Limb (tissue), 2 donors: ENCODE results near the gene A2M.

Source experiments
- DNase-seq, 2 donors: peaks; one replicate each; pipeline ENCODE4 v3.0.0-alpha.2; 2016; ENCODE audit errors: extremely low spot score in 2 of 2

A2M gene

DNA sequence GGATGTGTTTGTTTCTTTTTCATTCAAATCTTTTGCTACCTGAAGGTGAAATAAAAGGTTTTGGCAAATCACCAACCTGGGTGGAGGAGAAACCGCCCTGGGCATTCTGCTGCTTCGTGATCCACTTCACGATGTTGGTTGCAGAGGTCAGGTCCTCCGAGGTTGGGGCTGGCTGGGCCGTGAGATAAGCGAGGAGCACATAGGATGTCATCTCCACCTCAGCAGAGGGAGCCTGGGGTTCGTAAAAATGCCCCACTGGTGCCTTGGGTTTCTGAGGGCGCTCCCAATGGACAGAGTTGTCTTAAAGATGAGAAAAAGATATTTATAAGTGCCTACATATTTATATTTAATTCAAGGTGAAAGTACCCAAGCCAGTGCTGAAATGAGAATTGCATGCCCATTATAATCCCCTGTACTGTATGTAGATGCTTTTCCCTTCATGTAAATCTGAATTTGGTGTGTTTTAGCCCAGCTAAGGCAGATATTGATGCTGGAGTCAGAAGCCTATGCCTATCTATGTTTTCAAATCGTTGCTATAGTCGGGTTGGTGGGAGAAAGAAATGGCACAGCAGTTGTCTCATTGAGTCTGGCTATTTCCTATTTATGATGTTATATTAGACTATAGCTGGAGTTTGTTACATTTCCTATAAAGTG, 41.1 kb downstream of the A2M start:
- no peak for DNase-seq

DNA sequence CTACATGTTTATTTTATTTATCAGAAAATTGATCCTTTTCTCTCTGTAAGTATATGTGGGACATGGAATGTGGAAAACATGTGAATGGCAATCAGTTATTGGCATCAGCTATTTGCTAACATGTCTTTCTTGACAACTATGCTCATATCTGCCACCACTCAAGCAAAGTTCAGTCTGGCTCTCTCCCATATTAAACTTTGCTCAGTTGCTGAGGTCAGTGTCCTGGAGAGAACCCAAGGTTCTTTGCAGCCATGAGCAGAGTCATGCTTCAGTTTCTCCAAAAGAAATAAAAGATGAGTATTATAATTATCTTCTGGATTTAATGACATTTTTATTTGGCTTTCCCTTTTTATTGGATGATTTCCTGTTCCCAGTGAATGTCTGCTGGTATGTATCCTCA, 42.6 kb downstream of the A2M start:
- no peak for DNase-seq

DNA sequence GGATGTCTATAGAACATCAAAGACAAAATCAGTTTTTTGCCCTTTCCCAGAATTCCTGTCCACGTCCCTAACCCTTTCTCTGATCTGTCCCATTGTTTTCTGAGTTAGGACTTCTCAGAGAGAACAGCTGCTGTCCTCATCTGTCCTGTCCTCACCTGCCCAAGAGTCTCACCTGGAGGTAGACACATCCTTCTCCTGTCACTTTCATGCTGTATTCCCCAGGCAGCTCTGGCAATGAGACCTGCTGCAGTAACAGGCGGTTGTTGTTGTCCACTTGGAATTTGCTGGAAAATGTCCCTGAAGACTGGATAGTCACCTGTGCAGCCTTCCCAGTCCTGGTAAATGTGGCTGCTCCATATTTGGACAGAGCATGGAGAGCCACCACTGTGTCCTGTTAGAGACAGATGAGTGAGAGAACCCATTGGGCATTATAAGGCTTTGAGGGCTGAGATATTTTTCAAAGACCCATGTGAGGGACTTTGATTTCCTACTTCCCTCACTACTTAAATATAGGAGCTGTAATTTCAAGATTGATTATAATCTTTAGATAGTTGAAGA, 43.2 kb downstream of the A2M start:
- no peak for DNase-seq

DNA sequence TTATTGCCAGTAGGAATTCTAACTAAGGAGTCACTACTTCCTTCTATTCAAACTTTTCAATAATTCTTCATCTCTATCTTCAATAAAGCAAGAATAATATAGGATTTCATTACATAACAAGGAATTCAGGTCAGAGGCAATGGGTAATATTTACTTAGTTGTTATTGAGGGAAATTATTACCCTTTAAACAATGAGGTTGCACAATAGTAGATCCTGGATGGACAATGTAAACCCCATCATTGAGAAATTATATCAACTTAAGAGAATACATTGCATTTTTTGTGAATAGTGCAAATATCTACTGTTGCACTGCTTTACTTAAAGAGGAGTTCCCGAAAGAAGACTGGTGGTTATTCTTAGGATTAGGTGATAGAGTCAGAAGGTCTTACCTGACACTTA, 43.8 kb downstream of the A2M start:
- no peak for DNase-seq

DNA sequence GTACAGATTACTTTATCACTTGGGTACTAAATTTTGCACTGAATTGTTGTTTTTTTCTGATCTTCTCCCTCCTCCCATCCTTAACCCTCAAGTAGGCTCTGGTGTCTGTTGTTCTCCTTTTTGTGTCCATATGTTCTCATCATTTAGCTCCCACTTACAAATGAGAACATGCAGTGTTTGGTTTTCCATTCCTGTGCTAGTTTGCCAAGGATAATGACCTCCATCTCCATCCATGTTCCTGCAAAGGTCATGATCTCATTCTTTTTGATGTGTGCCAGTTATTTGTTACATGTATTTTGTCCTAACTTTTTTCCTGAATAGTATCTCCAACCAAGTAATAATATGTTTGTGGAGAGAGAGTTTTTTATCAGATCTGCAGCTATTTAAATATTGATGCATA, 44.2 kb downstream of the A2M start:
- DNase-seq, result no peak

DNA sequence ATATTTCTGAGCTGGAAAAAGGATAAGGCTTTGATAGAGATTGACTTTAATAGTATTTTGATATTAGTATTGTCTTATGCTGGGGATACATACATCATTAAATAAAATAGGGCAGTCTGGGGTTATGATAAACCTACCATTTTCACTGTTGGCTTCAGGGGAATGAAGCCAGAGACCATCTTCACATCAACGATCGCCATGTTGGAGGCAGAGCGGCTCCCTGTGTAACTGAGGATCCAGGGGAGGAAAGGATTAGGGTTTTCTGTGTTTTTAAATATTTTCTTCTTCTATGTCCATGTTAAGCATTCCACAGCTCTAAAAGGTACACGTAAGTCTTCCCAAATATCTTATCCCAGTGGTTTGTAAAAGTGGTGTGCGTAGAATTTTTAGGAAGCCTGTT, 45.4 kb downstream of the A2M start:
- DNase-seq, result no peak

DNA sequence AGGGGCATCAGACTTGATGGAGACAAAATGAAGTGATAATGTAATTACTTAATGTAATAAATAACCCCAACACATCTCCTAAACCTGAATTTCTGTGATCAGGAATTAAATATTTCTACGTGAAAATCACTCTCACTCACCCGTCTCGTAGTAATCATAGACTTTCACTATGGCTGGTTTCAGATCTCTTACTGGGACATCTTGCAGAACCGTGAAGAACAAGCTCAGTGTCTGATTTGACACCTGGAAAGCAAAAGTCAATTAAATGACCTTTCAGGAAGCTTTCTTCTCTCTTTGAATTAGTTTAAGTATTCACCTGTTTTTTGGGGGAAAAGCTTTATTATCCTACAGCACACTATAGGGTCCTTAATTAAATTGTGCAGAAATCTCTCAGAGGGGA, 47.1 kb downstream of the A2M start:
- DNase-seq, result no peak

DNA sequence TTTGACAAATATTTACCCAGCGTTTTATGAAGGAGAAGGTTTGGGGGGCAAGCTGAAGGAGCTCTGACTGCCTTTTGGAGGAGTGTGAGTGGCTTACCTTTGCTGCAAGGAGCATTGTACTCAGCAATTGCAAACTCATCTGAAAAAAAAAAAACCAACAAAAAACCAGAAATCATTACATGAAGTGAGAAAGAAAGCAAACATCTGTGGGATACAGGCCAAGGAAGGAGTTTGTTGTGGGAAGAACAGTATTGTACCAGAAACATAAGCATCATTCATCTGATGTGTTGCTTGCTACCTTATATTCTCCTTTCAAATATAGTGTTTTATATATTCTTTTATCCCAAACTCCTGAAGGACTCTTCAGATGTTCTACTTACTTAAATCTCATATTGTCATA, 47.6 kb downstream of the A2M start:
- DNase-seq, result no peak

DNA sequence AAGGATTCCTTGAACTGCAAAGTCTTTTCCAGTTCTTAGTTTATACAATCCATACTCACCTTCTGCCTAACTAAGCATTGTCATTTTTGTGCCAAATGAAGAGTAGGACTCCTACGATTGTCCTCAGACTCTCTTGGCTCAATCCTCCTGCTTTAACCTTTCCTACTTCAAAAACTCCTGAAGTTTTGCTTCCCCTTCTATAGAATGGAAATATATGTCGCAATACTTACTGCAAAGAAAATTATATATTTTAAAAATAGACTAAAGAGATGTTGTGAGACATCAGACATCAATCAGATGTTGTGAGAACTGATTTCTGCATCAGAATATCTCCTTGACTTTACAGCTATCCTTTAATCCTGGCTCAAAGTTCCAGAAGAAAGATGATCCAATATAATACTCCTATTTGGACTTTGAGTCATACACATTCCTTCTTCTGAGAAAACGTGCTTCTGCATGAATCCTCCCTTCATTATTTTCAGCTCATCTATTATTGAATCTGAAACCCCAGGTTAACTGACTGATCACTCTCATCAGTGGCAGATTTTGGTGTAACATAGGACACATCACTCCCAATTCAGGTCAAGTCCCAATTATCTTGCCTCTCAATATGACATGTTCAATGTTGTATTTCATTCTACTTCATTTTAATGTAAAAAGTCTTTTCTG, 48.8 kb downstream of the A2M start:
- DNase-seq, result no peak

DNA sequence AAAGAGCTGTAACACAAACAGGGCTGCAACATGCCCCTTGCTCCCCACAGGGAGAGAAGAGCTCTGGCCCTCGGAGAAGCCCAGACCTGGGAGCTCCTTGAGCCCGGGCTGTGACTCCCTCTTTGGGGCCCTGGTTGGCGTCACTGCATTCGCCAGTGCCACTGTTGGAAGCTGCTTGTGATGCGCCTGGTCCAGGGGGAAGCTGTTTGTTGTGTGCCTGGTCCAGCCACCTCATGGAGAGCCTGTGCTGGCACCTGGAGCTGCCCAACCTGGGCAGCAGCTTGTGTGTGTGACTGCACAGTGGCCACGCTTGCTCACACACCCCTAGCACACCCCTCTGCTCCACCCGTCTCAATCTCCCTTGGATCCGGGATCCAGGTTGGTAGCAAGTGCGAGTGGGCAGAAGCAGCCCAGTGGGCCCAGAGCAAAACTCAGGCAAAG, 49.5 kb downstream of the A2M start:
- DNase-seq, result no peak

DNA sequence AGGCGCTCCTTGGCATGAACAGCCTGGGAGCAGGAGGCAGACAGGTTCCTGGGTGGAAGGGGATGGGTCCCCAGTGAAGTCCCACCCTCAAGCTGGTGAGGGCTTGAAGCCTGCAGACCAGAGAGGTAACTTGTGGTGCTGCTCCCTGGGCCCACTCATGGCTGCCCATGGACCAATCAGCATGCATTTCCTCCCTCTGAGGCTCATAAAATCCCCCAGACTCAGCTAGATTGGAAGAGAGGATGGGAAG, 50.2 kb downstream of the A2M start:
- DNase-seq, result no peak

DNA sequence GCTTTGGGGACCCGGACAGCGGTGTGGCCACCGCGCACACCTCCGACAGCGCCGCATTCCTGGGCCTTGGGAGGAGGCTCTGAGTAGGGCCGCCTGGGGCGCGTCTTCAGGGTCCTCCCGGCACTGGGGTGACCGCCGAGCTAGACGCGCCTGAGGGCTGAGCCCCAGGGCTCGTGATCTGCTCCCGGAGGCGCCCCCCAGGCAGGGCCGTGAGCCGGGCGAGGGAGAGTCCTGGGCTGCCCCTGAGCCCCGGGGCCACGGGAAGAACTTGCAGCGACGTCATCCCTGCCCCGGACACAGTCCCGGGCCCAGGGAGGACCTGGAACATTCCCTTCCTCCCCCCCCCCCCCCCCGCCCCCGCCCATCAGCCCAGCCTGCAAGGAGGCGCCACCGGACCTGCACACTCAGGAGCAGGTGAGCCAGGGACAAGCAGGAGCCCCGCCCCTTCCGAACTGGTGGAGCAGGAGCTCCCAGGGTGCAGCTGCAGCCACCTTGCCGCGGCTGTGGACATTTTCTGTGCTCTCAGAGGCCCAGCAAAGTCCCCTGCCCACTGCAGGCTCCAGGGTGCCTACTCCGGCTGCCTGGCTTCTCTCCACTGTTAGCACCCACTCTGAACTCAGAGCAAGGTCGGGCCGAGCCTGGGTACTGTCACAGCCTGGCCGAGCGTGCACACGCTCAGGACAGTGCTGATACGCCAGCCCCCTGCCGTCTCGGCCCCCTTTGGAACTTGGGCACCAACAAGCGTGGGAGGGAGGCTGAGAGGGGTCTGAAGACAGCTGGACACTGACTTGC, 50.7 kb downstream of the A2M start:
- DNase-seq, result peak; percentile 45 to 81

DNA sequence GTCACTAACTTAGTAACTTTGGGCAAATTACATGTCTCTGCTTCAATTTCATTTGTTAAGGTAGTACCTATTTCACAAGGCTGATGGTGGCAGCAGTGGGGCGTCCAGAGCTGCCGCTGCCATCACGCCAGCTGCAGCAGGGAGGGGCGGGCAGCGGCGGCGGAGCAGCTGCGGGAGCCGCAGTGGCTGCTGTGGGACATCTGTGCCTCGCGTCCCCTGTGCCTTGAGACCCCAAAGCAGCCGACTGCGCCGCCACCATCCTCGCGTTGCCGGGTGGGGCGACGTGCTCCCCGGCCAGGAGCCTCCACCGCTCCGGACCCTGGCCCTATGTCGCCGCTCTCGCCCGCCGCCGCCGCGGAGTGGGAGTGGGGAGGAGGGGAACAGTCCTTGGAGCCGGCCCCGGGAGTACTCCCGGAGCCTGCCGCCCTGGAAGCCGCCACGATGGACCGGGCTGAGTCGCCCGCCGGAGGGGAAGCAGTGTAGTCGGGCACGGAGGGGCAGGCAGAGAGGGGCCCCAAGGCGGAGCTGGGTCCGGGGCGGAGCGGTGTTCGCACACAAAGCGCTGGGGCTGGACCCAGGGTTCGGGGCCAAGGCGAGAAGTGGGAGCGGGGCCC, 51.4 kb downstream of the A2M start:
- DNase-seq, result peak; percentile 77 to 81

DNA sequence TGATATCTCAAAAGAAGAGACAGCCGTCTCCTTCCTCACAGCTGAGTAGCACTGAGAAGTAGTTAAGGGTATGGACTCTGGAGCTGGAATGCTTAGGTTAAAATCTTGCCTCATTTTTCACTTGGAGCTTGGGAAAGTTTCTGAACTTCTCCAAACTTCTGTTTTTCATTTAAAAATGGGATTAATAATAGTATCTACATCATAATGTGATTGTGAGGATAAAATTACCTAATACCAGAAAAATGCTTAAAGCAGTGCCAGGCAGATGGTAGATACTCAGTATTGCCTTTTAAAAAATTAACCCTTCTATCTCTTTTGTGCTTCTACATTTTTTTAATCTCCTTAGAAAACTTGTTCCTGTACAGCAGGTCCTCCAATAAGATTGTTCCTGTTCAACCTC, 63.1 kb downstream of the A2M start:
- DNase-seq, result peak in 1 of 2 donors; percentile 32

DNA sequence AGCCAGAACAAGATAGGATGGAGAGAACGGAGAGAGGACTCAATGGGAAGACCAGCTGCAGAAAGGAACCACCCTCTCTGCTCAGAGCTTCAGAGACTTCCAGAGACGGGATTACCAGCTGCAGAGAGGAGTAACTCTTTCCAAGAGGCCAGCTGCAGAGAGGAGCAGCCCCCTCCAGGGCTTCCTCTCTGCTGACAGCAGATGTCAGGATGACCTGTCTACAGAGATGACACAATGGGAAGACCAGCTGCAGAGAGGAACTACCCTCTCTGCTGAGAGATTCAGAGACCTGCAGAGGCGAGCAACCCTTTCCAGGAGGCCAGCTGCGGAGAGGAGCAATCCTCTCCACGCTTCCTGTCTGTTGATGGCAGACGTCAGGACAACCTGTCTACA, 64.6 kb downstream of the A2M start:
- no peak for DNase-seq

DNA sequence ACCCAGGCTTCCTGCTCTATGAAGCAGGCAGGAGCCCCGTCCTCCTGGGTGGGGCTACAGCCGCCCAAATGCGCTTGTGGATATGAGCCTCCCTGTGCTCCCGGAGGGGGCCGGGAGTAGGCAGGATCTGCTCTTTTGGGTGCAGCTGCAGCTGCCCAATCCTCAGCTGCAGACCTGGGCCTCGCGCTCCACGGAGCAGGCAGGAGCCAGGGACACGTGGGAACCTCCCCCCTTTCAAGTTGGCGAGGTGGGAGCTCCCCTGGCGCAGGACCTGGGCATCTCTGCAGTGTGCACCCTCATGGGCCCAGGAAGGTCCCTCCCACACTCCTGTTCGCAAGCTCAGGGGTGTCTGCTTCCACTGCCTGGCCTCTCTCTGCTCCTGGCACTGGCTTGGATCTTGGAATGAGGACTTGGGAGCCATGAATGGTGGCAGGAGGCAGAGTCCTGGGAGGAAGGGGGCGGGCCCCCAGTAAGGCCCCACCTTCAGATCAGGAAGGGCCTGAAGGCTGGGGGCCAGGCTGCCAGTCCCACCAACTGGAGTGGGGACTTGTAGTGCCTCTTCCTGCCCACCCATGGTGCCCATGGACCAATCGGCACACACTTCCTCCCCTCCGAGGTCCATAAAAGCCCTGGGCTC, 65.1 kb downstream of the A2M start:
- no peak for DNase-seq

DNA sequence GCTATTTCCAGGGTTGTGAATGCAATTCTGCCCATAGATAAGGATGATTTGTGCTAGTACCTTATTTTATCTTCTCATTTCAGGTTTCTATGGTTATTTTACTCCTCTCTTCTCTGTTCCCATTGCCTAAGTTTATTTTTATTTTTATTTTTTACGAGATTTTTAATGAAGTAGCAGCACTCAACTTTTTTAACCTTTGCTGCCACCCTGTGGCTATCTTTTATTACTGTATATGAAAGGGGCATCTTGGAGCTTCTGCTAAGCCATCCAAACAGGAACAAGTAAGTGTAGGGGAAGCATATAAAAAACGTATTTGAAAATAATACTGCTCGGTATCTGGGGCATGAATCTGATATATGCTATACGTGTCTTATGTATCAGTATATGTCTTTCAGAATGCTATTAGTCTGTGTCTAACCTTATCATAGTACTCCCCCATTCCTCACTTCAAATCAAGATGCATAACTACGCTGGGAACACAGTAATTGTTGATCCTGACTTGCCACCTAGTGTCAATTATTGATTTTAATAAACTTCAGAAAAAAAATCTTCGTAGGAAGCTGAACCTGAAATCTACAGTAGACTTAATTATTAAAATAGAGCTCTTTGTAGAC, 66.1 kb downstream of the A2M start:
- DNase-seq, result peak in 1 of 2 donors; percentile 51

DNA sequence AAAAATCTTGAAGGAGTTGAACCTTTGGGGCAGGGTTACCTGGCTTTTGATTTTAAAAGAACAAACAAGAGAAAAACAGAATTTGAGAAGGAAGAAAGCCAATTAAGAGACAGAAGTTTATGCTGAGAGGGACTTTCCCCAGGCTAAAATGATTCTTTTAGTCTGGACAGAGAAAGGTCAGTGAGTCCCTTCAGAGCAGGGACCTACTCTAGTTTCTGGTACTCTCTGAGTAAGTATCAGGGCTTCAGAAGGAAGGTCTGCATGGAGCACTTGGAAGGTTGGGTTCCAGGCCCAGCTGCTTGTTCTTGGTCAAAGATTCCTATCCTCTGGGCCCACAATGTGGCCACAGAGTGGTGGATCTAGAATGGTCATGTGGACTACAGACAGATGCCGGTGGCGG, 66.8 kb downstream of the A2M start:
- no peak for DNase-seq

DNA sequence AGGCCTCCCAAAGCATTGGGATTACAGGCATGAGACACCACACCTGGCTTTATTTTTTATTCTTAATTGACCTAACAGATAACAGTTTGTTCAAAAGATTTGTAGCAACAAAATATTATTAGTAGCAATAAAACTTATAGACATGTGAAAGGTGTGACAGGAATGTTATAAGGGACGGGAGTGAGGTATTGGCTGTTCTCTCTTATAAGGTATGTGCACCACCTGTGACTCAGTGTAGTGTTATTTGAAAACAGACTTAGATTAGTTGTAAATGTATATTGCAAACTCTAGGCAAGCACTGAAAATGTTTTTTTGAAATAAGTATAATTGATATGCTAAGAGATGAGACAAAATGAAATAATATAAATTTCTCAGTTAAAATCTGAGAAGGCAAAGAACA, 68.6 kb downstream of the A2M start:
- no peak for DNase-seq

DNA sequence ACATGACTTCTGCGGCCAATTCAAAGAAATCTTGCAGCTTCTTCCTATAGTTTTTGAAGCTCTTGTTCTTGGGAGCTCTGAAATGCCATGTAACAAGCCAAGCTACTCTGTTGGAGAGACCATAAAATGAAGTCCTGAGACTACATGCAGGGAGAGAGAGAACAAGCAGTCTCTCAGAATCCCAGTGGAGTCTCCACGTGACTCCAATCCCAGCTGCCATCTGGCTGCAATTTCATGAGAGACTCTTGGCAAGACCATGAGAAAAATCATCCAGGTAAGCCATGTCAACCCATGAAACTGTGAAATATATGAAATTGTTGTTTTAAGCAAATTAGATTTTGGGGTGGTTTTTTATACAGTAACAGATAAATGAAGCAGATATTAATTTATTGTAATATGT, 72.0 kb downstream of the A2M start:
- DNase-seq, result no peak

DNA sequence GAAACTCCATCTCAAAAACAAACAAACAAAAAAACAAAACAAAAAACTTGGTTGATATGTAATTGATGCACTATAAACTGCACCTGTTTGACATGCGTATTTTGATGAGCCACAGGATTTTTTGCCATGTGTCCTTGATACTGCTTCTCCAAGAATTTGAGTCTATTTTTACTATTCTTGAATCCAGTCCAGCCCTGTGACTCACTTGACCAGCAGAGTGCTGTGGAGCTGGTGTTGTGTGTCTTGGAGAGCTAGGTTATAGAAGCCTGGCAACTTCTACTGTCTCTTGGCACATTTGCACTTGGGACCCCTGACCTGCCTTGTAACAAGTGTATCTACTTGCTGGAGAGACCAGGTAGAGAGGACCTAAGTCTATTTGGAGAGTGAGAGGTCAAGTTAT, 74.4 kb downstream of the A2M start:
- no peak for DNase-seq
